K562 (cell line): ENCODE measurements around the gene BLVRA. TPM values are rescaled to one million over a fixed set of nuclear protein-coding genes. Genes with fewer than 3 reads are reported as not detected.
A peak's percentile ranks its signal among the peaks of the same experiment; 100 is the strongest.

ENCODE experiments used
- ARID4B ChIP-seq: sonication (generic); formaldehyde crosslinking; IDR thresholded peaks from 2 replicates; pipeline ENCODE4 v1.8.0; 2022; ENCODE audit warnings: mild to moderate bottlenecking, missing genetic modification reagents
- RCOR1 ChIP-seq, 2 experiments: IDR thresholded peaks; 2 replicates each; pipeline ENCODE4 v1.6.1; 2012; ENCODE audit warnings: low read depth in 2 of 2, low read length in 2 of 2, borderline replicate concordance in 1 of 2, improper control_type of control experiment in 1 of 2
- ZBTB17 ChIP-seq: fragments of 450-650 bp; formaldehyde crosslinking; IDR thresholded peaks from 2 replicates; pipeline ENCODE4 v1.4.0; 2020; ENCODE audit warnings: mild to moderate bottlenecking
- ZNF197 ChIP-seq: fragments of 200-800 bp; sonication (Bioruptor generic); IDR thresholded peaks from 2 replicates; pipeline ENCODE4 v1.6.1; 2016; ENCODE audit warnings: low read depth, missing genetic modification characterization, missing compliant biosample characterization
- ZNF318 ChIP-seq, 2 experiments: fragments of 450-650 bp; IDR thresholded peaks; 2 replicates each; pipeline ENCODE4 v1.6.1; 2016; ENCODE audit warnings: mild to moderate bottlenecking in 2 of 2, borderline replicate concordance in 1 of 2, low read depth in 1 of 2, moderate library complexity in 1 of 2
- ZNF76 ChIP-seq: fragments of 250-450 bp; sonication (Bioruptor Pico); IDR thresholded peaks from 2 replicates; pipeline ENCODE4 v1.4.0; 2020; ENCODE audit warnings: mild to moderate bottlenecking, moderate library complexity, borderline replicate concordance
- polyA plus RNA-seq, 8 experiments: library from polyadenylated mRNA; depleted of rRNA in 4 of 8; stranded (reverse) in 5 of 8; unstranded in 3 of 8; fragments of >200 nt; fragmentation: Nextera tagmentation in 2 of 8; fragmentation: Illumina TruSeq in 1 of 8; extraction: Ambion mirVana in 2 of 8; extraction: Trizol in 1 of 8; gene quantifications; 2 replicates each; pipeline versions ENCODE4 v1.2.1 to v1.2.3, GENCODE V29; 2011 to 2014; ENCODE audit warnings: inconsistent platforms in 1 of 8, missing spikeins in 1 of 8
- total RNA-seq, 7 experiments: library from RNA; depleted of rRNA in 6 of 7; stranded (reverse); fragments of >200 nt in 6 of 7; fragmentation: Illumina TruSeq in 2 of 7; extraction: Trizol in 2 of 7; gene quantifications; 2 replicates each; pipeline versions ENCODE4 v1.2.1 to v1.2.3, GENCODE V29; 2011 to 2021; ENCODE audit warnings: low replicate concordance in 1 of 7
- TF ChIP-seq, protein P1 (sequence below): fragments of 200-800 bp; sonication (Bioruptor generic); IDR thresholded peaks from 2 replicates; pipeline ENCODE4 v1.6.1; 2017; ENCODE audit warnings: missing genetic modification characterization, missing compliant biosample characterization
- TF ChIP-seq, protein P2 (sequence below): fragments of 200-800 bp; sonication (Bioruptor generic); IDR thresholded peaks from 2 replicates; pipeline ENCODE4 v1.6.1; 2017; ENCODE audit warnings: missing genetic modification characterization, missing compliant biosample characterization

Gene BLVRA
- total and polyA plus RNA-seq, 9 of the 15 experiments (the other 6 are each of a cell fraction or from before 2014, with no cell fraction given): 48.5 to 147 (median 61.5) TPM

GRCh38 chr7:43734575-43735332 is 23.7 kb upstream of the BLVRA start (continued):
- 0 out of 4 replicates have a peak, but pooled peaks of 1 of the 2 experiments have one; percentile 28 for TF ChIP-seq ZNF318 (IDR thresholded peaks at IDR 0.05; ENCODE audit: borderline replicate concordance in 1 of 2, low read depth in 1 of 2)
- TF ChIP-seq, protein P1, sequence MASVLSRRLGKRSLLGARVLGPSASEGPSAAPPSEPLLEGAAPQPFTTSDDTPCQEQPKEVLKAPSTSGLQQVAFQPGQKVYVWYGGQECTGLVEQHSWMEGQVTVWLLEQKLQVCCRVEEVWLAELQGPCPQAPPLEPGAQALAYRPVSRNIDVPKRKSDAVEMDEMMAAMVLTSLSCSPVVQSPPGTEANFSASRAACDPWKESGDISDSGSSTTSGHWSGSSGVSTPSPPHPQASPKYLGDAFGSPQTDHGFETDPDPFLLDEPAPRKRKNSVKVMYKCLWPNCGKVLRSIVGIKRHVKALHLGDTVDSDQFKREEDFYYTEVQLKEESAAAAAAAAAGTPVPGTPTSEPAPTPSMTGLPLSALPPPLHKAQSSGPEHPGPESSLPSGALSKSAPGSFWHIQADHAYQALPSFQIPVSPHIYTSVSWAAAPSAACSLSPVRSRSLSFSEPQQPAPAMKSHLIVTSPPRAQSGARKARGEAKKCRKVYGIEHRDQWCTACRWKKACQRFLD (CRISPR knock-in tag): peak; percentile 53; the same call in 1 of the 2 replicates
- TF ChIP-seq, protein P2, sequence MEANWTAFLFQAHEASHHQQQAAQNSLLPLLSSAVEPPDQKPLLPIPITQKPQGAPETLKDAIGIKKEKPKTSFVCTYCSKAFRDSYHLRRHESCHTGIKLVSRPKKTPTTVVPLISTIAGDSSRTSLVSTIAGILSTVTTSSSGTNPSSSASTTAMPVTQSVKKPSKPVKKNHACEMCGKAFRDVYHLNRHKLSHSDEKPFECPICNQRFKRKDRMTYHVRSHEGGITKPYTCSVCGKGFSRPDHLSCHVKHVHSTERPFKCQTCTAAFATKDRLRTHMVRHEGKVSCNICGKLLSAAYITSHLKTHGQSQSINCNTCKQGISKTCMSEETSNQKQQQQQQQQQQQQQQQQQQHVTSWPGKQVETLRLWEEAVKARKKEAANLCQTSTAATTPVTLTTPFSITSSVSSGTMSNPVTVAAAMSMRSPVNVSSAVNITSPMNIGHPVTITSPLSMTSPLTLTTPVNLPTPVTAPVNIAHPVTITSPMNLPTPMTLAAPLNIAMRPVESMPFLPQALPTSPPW (CRISPR knock-in tag): peak; percentile 54; the same call in 1 of the 2 replicates
- peak in 1 of 2 experiments; percentile 5; a peak in 1 of 4 replicates for TF ChIP-seq RCOR1 (IDR thresholded peaks at IDR 0.05; ENCODE audit: borderline replicate concordance in 1 of 2, low read depth in 2 of 2, low read length in 2 of 2)
- 0 out of 2 replicates have a peak, but pooled peaks have one; percentile 53 for TF ChIP-seq ZBTB17 (CRISPR knock-in tag)
- peak; percentile 67; the same call in 1 of the 2 replicates for TF ChIP-seq ARID4B
- TF ChIP-seq ZNF76 (CRISPR knock-in tag): peak; percentile 78; the same call in 1 of the 2 replicates
- peak; percentile 51; the same call in 1 of the 2 replicates for TF ChIP-seq ZNF197 (CRISPR knock-in tag)
